Caco-2 (cell line): ENCODE measurements around the gene KRT5. TPM values are rescaled to one million over a fixed set of nuclear protein-coding genes. Genes with fewer than 3 reads are reported as not detected.

Experiments used
- Bru-seq: library from RNA; stranded (reverse); fragments of 400-500 nt; gene quantifications from one replicate; lab custom pipeline; 2021; lab: Mats Ljungman, UMichigan
- BruChase-seq, 2 experiments: library from RNA; stranded (reverse); fragments of 400-500 nt; gene quantifications; one replicate each; lab custom pipeline; 2021; lab: Mats Ljungman, UMichigan
- BruUV-seq: library from RNA; stranded (reverse); fragments of 400-500 nt; replicated peaks from 2 replicates; lab custom pipeline; 2021; lab: Mats Ljungman, UMichigan
- CTCF ChIA-PET: fragments of 300-600 bp; sonication (Branson Sonifier 250); formaldehyde crosslinking; loops from one replicate; lab custom pipeline; 2022; ENCODE audit warnings: antibody characterized with exemption; lab: Charles Lee
- POLR2A ChIA-PET: fragments of 300-600 bp; sonication (Branson Sonifier 250); formaldehyde crosslinking; loops from one replicate; lab custom pipeline; 2022; ENCODE audit warnings: antibody characterized with exemption; lab: Charles Lee
- DNase-seq, 2 experiments: peaks; one replicate each; pipeline versions ENCODE4 v3.0.0 to v3.0.0-alpha.2; 2020 to 2022
- H3K27me3 ChIP-seq: replicated peaks from 2 replicates; pipeline ENCODE4 v1.6.0; 2011; ENCODE audit warnings: low read length; ENCODE audit not compliant: control insufficient read depth, insufficient read depth
- H3K36me3 ChIP-seq: 2 replicates; pipeline ENCODE4 v1.5.1; 2011; ENCODE audit warnings: low read length; ENCODE audit not compliant: control insufficient read depth, insufficient read depth
- H3K4me1 ChIP-seq: fragments of 250-450 bp; sonication (Bioruptor Pico); 2 replicates; pipeline ENCODE4 v1.5.1; 2020; ENCODE audit warnings: mild to moderate bottlenecking
- H3K4me3 ChIP-seq: 2 replicates; pipeline ENCODE4 v1.5.1; 2011; ENCODE audit warnings: low read depth, mild to moderate bottlenecking, control low read depth, low read length
- H3K9me3 ChIP-seq: fragments of 250-450 bp; sonication (Bioruptor Pico); 2 replicates; pipeline ENCODE4 v1.5.1; 2020; ENCODE audit warnings: mild to moderate bottlenecking, moderate library complexity
- H3K27ac Mint-ChIP-seq: one replicate; pipeline ENCODE4 v1.8.0; 2022; ENCODE audit warnings: mixed read lengths; ENCODE audit not compliant: unreplicated experiment
- H3K27me3 Mint-ChIP-seq: one replicate; pipeline ENCODE4 v1.8.0; 2022; ENCODE audit warnings: mixed read lengths; ENCODE audit not compliant: insufficient read depth, unreplicated experiment
- H3K36me3 Mint-ChIP-seq: one replicate; pipeline ENCODE4 v1.8.0; 2022; ENCODE audit warnings: mild to moderate bottlenecking, mixed read lengths; ENCODE audit not compliant: insufficient read depth, unreplicated experiment
- H3K4me1 Mint-ChIP-seq: one replicate; pipeline ENCODE4 v1.8.0; 2022; ENCODE audit warnings: low read depth, mixed read lengths; ENCODE audit not compliant: unreplicated experiment
- H3K4me3 Mint-ChIP-seq: one replicate; pipeline ENCODE4 v1.8.0; 2022; ENCODE audit warnings: mild to moderate bottlenecking, moderate library complexity, mixed read lengths; ENCODE audit not compliant: unreplicated experiment
- H3K9me3 Mint-ChIP-seq: one replicate; pipeline ENCODE4 v1.8.0; 2022; ENCODE audit warnings: mixed read lengths; ENCODE audit not compliant: unreplicated experiment
- CTCF ChIP-seq, 2 experiments: fragments of 200-600 bp in 1 of 2; IDR thresholded peaks; 1 replicate in 1 of 2; 2 replicates in 1 of 2; pipeline versions ENCODE4 v1.5.1 to v1.8.0; 2011 to 2022; ENCODE audit warnings: antibody characterized with exemption in 1 of 2, control low read depth in 1 of 2, inconsistent platforms in 1 of 2, low read depth in 1 of 2, low read length in 1 of 2, mild to moderate bottlenecking in 1 of 2, moderate library complexity in 1 of 2; ENCODE audit not compliant: insufficient read depth in 1 of 2, severe bottlenecking in 1 of 2, unreplicated experiment in 1 of 2
- intact Hi-C: fragments of 100-400 bp; cut with micrococcal nuclease; formaldehyde crosslinking; loops from one replicate; pipeline ENCODE4 v1.10.0; 2022; ENCODE audit not compliant: unreplicated experiment
- long read RNA-seq: library from polyadenylated mRNA; stranded (forward); transcript quantifications from one replicate; pipeline ENCODE4 v2.0.0, GENCODE V29; 2022
- total RNA-seq: library from RNA; stranded (reverse); gene quantifications from 2 replicates; pipeline ENCODE4 v1.2.3, GENCODE V29; 2022

KRT5 gene
- total RNA-seq (0.50 and 0.91 TPM in 2 replicates), Bru-seq, nascent RNA (not detected), BruChase-seq, experiment 1, labeled RNA remaining after a 2-hour chase (percentile 10 among the genes with signal in this experiment), BruChase-seq, experiment 2, labeled RNA remaining after a 6-hour chase (percentile 16 among the genes with signal in this experiment)
- long read RNA-seq: 0 reads

DNA sequence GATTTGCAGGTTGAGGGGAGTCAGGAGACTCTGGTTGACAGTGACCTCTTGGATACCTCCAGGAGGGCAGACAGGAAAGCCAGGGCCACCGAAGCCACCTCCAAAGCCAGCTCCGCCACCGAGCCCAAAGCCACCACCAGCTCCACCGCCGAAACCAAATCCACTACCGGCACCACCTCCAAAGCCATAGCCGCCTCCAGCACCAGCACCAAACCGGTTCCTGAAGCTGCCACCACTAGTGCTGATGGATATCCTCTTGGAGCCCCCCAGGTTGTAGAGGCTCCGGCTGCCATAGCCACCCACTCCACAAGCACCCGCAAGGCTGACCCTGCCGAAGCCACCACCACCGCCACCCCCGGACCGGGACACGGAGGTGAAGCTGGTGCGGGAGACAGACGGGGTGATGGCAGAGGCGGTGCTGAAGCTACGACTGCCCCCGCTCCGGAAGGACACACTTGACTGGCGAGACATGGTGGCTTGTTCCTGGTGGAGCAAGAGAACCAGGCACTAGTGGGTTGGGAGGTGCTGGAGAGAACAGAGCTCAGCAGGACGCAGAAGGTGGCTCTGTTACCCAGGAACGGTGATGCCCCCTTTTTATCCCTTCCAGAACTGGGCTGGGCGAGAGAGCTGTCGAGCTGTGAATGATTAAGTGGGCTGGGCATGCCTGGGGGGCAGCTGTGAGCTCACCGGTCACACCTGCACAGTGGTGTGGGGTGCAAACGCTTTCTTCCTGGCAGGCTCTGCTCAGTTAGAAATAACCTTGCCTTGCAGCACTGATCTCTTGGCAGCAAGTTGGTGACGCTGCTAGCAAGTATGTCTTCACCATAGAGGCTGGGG lies at the start of gene KRT5:
KRT5 (minus strand) TSS at position 569 of the 837 bp plus-strand sequence; CDS start at position 471, 98 bp downstream.
- intact Hi-C loops: no loop called here
- H3K9me3 Mint-ChIP-seq: no peaks in the 10 kb centered on the region
- H3K36me3 Mint-ChIP-seq: no peaks in the 10 kb centered on the region
- CTCF ChIA-PET: no interaction called here
- BruUV-seq: no TSS peak
- H3K4me1 Mint-ChIP-seq: no peaks in the 10 kb centered on the region
- no peaks in the 10 kb centered on the region for H3K36me3 ChIP-seq
- H3K27me3 Mint-ChIP-seq: no peaks in the 10 kb centered on the region
- POLR2A ChIA-PET: no interaction called here
- DNase-seq: peak in 1 of 2 experiments; percentile 27
- H3K27ac Mint-ChIP-seq: no peak within 1 kb of the TSS
- no peaks in the 10 kb centered on the region for H3K9me3 ChIP-seq
- TF ChIP-seq CTCF (IDR thresholded peaks at IDR 0.05; ENCODE audit: insufficient read depth in 1 of 2, low read depth in 1 of 2, low read length in 1 of 2, severe bottlenecking in 1 of 2, unreplicated experiment in 1 of 2): no peak
- no peak within 1 kb of the TSS for H3K4me3 Mint-ChIP-seq
- no peaks in the 10 kb centered on the region for H3K27me3 ChIP-seq
- H3K4me3 ChIP-seq: no peak within 1 kb of the TSS
- peaks cover 19% of the 10 kb centered on the region for H3K4me1 ChIP-seq

- no peaks in the 10 kb centered on the region for H3K9me3 Mint-ChIP-seq
- intact Hi-C loops: no loop called here
- ChIA-PET CTCF (no interaction called here), POLR2A (no interaction called here)
- Histone ChIP-seq H3K36me3 (no peaks in the 10 kb centered on the region), H3K4me3 (no peak overlapping the region), H3K27me3 (no peaks in the 10 kb centered on the region), H3K4me1 (no peaks in the 10 kb centered on the region), H3K9me3 (no peaks in the 10 kb centered on the region)
- H3K36me3 Mint-ChIP-seq: no peaks in the 10 kb centered on the region
- no peak overlapping the region for H3K27ac Mint-ChIP-seq
- peaks cover 6% of the 10 kb centered on the region for H3K27me3 Mint-ChIP-seq
- TF ChIP-seq CTCF (IDR thresholded peaks at IDR 0.05; ENCODE audit: insufficient read depth in 1 of 2, low read depth in 1 of 2, low read length in 1 of 2, severe bottlenecking in 1 of 2, unreplicated experiment in 1 of 2): no peak
- no peak overlapping the region for H3K4me3 Mint-ChIP-seq
- no peak for DNase-seq
- no TSS peak for BruUV-seq
- no peaks in the 10 kb centered on the region for H3K4me1 Mint-ChIP-seq
Observed at GRCh38 chr12:52568111-52568510, 47.9 kb upstream of the KRT5 start.

DNA sequence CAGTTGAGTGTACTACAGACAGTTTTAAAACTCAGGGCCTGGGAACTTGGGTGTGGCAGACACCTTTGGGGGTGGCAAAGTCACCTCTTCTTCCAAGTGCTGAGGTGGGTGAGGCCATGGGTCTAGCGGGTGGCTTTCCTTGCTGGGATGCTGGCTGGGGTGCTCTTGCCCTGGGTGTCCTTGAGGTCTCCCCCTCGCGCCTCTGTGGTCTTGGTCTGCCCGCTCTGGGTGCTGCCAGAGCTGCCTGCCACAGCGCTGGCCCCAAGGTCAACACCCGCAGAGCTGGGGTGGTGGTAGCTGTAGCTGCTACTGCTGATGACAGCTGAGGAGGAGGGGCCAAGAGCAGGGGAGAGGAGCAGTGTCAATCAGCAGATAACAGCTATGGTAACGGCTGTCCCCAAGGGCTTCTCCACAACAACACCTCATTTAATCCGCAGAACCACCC lies 46.7 kb upstream of the KRT5 start:
- POLR2A ChIA-PET: no interaction called here
- BruUV-seq: no TSS peak
- Mint-ChIP-seq H3K36me3 (no peaks in the 10 kb centered on the region), H3K4me1 (no peaks in the 10 kb centered on the region), H3K27me3 (peaks cover 4% of the 10 kb centered on the region), H3K4me3 (no peak overlapping the region), H3K27ac (no peak overlapping the region), H3K9me3 (no peaks in the 10 kb centered on the region)
- intact Hi-C loops: no loop called here
- no peaks in the 10 kb centered on the region for H3K9me3 ChIP-seq
- H3K27me3 ChIP-seq: no peaks in the 10 kb centered on the region
- no peak overlapping the region for H3K4me3 ChIP-seq
- H3K4me1 ChIP-seq: no peaks in the 10 kb centered on the region
- DNase-seq: no peak
- no peak for TF ChIP-seq CTCF (IDR thresholded peaks at IDR 0.05; ENCODE audit: insufficient read depth in 1 of 2, low read depth in 1 of 2, low read length in 1 of 2, severe bottlenecking in 1 of 2, unreplicated experiment in 1 of 2)
- CTCF ChIA-PET: no interaction called here
- H3K36me3 ChIP-seq: no peaks in the 10 kb centered on the region
